ENCODE data around the gene FZR1. TPM values are rescaled to one million over a fixed set of nuclear protein-coding genes. Genes with fewer than 3 reads are reported as not detected.
A peak's percentile ranks its signal among the peaks of the same experiment; 100 is the strongest.

FZR1 gene
- total RNA-seq, 1 experiment from 2014 or later, result 51.4 TPM

DNA sequence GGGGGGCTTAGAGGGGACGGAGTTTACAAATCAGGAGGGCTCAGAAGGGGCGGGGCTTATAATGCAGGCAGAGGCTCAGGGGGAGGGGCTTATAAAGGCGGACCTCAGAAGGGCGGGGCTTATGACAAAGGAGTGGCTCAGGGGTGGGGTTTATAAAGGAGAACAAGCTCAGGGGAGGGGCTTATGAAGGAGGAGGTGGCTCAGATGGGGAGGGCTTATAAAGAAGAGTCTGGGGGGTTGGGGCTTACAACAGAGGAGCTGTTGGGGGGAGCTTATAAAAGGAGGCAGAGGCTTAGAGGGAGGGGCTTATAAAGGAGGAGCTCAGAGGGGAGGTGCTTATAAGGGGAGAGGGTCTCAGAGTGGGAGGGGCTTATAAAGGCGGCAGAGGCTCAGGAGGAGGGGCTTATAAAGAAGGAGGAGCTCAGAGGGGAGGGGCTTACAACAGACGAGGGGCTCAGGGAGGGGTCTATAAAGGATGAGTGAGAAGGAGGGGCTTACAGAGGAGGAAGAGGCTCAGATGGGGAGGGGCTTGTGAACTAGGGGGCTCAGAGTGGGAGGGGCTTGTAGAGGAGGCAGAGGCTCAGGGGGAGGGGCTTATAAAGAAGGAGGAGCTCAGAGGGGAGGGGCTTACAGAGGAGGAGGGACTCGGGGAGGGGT lies 26.8 kb upstream of the FZR1 start:
- Histone ChIP-seq H3K4me2 (ENCODE audit: insufficient read depth, insufficient read length, low read length) (peak overlapping the region; percentile 58), H4K8ac (replicated peaks; ENCODE audit: insufficient read length, low read depth, low read length) (no peak overlapping the region), H3K9ac (ENCODE audit: extremely low read depth, insufficient read length, low read length) (no peak overlapping the region), H3K9me3 (ENCODE audit: control insufficient read depth, low read depth, low read length) (no peaks in the 10 kb centered on the region), H3K79me2 (ENCODE audit: insufficient read depth, low read length) (no peaks in the 10 kb centered on the region), H3K23me2 (ENCODE audit: insufficient read length, low read depth, low read length, poor library complexity, severe bottlenecking) (peaks cover 4% of the 10 kb centered on the region), H3K4ac (ENCODE audit: low read depth, low read length) (no peak overlapping the region), H3K27me3 (ENCODE audit: insufficient read depth, low read length) (no peaks in the 10 kb centered on the region), H2AFZ (ENCODE audit: low read length) (no peak overlapping the region), H2AK5ac (ENCODE audit: insufficient read length, low read length) (no peak overlapping the region), H2BK15ac (ENCODE audit: low read depth, low read length) (no peak overlapping the region), H4K5ac (ENCODE audit: insufficient read length, low read depth, low read length) (no peak overlapping the region), H3K14ac (ENCODE audit: insufficient read depth, low read length) (no peak overlapping the region), H3T11ph (ENCODE audit: low read length) (no peak overlapping the region), H3K4me1 (ENCODE audit: insufficient read depth, low read length) (no peaks in the 10 kb centered on the region), H3K23ac (ENCODE audit: insufficient read length, low read depth, low read length) (no peak overlapping the region), H2BK5ac (ENCODE audit: insufficient read length, low read length) (no peak overlapping the region), H3K56ac (ENCODE audit: insufficient read length, low read depth, low read length) (no peak overlapping the region), H4K20me1 (ENCODE audit: control insufficient read depth, insufficient read depth, insufficient read length) (no peaks in the 10 kb centered on the region), H3K18ac (ENCODE audit: insufficient read length, low read depth, low read length) (no peak overlapping the region), H3K27ac (ENCODE audit: insufficient read length, low read depth, low read length) (no peak overlapping the region), H2BK20ac (ENCODE audit: low read depth, low read length, poor library complexity, severe bottlenecking) (no peak overlapping the region), H2BK120ac (ENCODE audit: low read depth, low read length, poor library complexity, severe bottlenecking) (no peak overlapping the region), H3K79me1 (ENCODE audit: insufficient read depth, low read depth, low read length, poor library complexity, severe bottlenecking) (no peaks in the 10 kb centered on the region), H4K91ac (ENCODE audit: insufficient read length, low read depth, low read length) (no peak overlapping the region), H2BK12ac (ENCODE audit: insufficient read length, low read depth, low read length) (no peak overlapping the region)
- H3K4me3 Mint-ChIP-seq, result peak overlapping the region in 1 of 2 experiments; percentile 72; a peak in 1 of 5 replicates
- H3K36me3 Mint-ChIP-seq (ENCODE audit: insufficient read depth in 1 of 3, low read depth in 3 of 3), result no peaks in the 10 kb centered on the region; a peak in 1 of 7 replicates
- TF ChIP-seq, protein P1, sequence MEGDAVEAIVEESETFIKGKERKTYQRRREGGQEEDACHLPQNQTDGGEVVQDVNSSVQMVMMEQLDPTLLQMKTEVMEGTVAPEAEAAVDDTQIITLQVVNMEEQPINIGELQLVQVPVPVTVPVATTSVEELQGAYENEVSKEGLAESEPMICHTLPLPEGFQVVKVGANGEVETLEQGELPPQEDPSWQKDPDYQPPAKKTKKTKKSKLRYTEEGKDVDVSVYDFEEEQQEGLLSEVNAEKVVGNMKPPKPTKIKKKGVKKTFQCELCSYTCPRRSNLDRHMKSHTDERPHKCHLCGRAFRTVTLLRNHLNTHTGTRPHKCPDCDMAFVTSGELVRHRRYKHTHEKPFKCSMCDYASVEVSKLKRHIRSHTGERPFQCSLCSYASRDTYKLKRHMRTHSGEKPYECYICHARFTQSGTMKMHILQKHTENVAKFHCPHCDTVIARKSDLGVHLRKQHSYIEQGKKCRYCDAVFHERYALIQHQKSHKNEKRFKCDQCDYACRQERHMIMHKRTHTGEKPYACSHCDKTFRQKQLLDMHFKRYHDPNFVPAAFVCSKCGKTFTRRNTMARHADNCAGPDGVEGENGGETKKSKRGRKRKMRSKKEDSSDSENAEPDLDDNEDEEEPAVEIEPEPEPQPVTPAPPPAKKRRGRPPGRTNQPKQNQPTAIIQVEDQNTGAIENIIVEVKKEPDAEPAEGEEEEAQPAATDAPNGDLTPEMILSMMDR (conservative IDR thresholded peaks at IDR 0.05), result no peak
- peaks cover 7% of the 10 kb centered on the region for H3K27me3 Mint-ChIP-seq (ENCODE audit: low read depth)
- peaks cover 8 to 23% of the 10 kb centered on the region in 2 experiments for H3K4me1 Mint-ChIP-seq
- DNase-seq, result peak; percentile 74
- no CpG with 5 or more reads among the region's 7 CpGs for WGBS (ENCODE audit: extremely low coverage, insufficient read length, low lambda C conversion rate)
- H3K9me3 Mint-ChIP-seq, result 0 out of 5 replicates have a peak, but pooled peaks cover 0 to 8% of the 10 kb centered on the region in 2 experiments
- H3K27ac Mint-ChIP-seq, result no peak overlapping the region; a peak in 1 of 7 replicates

Measured in H9 (cell line).